DMS114 treated with DMSO at 0.1 percent for 48 hours (cell line): ENCODE results near the gene PPARG.
"Not testable (repeated sequence)": the region's sequence is repeated elsewhere in the genome, so short reads cannot be mapped to it uniquely, and the experiment has no call there.

Experiments used
- DNase-seq: peaks from one replicate; lab custom pipeline; 2025; ENCODE audit not compliant: unreplicated experiment; lab: John Stamatoyannopoulos, UW

Gene PPARG

DNA sequence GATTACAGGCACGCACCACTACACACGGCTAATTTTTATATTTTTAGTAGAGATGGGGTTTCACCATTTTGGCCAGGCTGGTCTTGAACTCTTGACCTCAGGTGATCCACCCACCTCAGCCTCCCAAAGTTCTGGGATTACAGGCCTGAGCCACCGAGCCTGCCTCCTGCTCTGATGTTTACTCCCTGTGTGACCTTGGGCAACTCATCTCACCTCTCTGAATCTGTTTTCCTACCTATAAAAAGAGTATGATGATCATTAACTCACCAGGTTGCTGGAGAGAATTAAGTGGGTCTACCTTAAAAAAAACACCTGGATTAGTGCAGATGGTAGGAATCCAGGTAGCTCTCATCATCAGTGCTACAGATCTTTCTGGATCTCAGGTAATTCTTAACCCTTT, 190.3 kb downstream of the PPARG start:
- not testable (repeated sequence) for DNase-seq

DNA sequence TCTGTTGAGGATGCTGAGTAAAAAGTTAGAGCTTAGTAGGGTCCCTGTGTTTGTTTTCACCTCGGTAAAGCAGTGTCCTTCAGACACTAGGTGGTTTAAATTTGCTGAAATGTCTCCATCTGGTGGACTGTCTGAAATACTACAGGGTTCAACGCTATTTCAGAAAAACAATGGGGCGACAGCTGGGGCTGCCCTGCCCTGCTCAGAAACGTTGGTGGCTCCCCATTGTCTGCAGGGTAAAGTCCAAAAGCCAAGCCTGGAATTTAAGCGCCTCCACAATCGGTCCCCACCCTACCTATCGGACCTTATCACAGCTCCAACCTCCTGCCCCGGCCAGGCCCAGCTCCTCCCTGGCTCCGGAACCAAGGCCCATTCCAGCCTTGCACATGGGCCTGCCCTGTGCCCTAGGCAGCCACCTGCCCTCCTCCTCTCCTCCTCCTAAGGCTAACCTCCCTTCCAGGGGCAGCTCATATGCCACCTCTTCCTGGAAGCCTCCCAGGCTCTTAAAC, 191.1 kb downstream of the PPARG start:
- DNase-seq: peak; percentile 38

DNA sequence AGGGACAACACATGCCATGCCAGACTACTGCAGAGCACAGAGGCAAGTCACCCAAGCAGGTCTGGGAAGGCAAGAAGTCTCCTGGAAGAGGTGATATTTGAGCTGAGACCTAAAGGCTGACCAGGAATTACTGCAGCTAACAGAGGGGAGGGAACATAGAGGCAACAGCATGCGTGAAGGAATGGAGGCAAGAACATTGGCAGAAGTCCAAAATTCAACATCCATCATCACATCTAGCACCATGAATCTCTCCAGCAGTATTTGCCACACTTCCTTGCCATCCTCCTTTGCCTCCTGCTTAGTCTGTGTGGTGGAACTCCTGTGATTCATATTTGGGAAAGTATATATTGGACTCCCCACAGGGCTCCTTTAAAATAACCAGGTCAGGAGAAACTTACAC, 194.5 kb downstream of the PPARG start:
- no peak for DNase-seq

DNA sequence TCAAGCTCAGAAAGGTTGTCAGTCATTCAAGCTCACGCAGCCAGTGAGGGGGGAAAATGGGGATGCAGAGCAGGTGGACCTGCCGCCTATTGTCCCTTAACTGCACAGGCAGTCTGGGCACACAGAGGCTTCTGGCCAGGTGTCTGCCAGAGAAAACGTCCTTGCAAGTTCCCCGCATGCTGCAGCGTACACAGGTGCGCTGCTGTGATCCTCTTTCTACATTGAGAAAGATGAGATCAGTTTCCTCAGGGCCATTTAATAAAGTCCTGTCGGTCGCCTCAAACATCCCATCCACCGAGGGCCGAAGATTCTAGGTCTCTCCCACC, 195.0 kb downstream of the PPARG start:
- no peak for DNase-seq
